T-helper 22 cell (primary cell): ENCODE results near the gene MPZL1.
"Not testable (repeated sequence)": the region's sequence is repeated elsewhere in the genome, so short reads cannot be mapped to it uniquely, and the experiment has no call there.

Experiments used
- DNase-seq: peaks from one replicate; pipeline ENCODE4 v3.0.0-alpha.2; 2020; ENCODE audit warnings: low read depth

MPZL1 gene

GRCh38 chr1:167781558-167781957 is 59.8 kb downstream of the MPZL1 start:
- DNase-seq = no peak

- DNase-seq = no peak
Observed at GRCh38 chr1:167782946-167783345, 61.2 kb downstream of the MPZL1 start.

GRCh38 chr1:167784876-167785550 is 63.2 kb downstream of the MPZL1 start:
- no peak for DNase-seq

GRCh38 chr1:167786502-167786901 is 64.7 kb downstream of the MPZL1 start:
- DNase-seq = no peak

- no peak for DNase-seq
Observed at GRCh38 chr1:167789501-167789900, 67.7 kb downstream of the MPZL1 start.

GRCh38 chr1:167790117-167790516 is 68.3 kb downstream of the MPZL1 start:
- DNase-seq = no peak

- DNase-seq = no peak
Observed at GRCh38 chr1:167791281-167792187, 69.8 kb downstream of the MPZL1 start.

- DNase-seq = no peak
Observed at GRCh38 chr1:167792188-167792565, 70.4 kb downstream of the MPZL1 start.

GRCh38 chr1:167794043-167794442 is 72.3 kb downstream of the MPZL1 start:
- no peak for DNase-seq

- DNase-seq = no peak
Observed at GRCh38 chr1:167795810-167796740, 74.3 kb downstream of the MPZL1 start.

GRCh38 chr1:167797015-167797414 is 75.2 kb downstream of the MPZL1 start:
- no peak for DNase-seq

GRCh38 chr1:167798952-167799351 is 77.2 kb downstream of the MPZL1 start:
- no peak for DNase-seq

GRCh38 chr1:167799747-167800146 is 78.0 kb downstream of the MPZL1 start:
- DNase-seq = no peak

- DNase-seq = no peak
Observed at GRCh38 chr1:167800251-167800650, 78.5 kb downstream of the MPZL1 start.

- DNase-seq = no peak
Observed at GRCh38 chr1:167802235-167802634, 80.5 kb downstream of the MPZL1 start.

GRCh38 chr1:167803358-167804207 is 81.8 kb downstream of the MPZL1 start:
- DNase-seq = peak; percentile 53

GRCh38 chr1:167805041-167805556 is 83.3 kb downstream of the MPZL1 start:
- no peak for DNase-seq

GRCh38 chr1:167806235-167806634 is 84.5 kb downstream of the MPZL1 start:
- not testable (repeated sequence) for DNase-seq

- DNase-seq = not testable (repeated sequence)
Observed at GRCh38 chr1:167806676-167807075, 84.9 kb downstream of the MPZL1 start.

GRCh38 chr1:167808104-167808503 is 86.3 kb downstream of the MPZL1 start:
- no peak for DNase-seq

GRCh38 chr1:167808690-167809089 is 86.9 kb downstream of the MPZL1 start:
- DNase-seq = no peak
